NCI-H128 (cell line): Measurements from ENCODE around the gene ENO4.

Experiments used
- DNase-seq: peaks from one replicate; lab custom pipeline; 2025; ENCODE audit not compliant: unreplicated experiment; lab: John Stamatoyannopoulos, UW

ENO4 gene

DNA sequence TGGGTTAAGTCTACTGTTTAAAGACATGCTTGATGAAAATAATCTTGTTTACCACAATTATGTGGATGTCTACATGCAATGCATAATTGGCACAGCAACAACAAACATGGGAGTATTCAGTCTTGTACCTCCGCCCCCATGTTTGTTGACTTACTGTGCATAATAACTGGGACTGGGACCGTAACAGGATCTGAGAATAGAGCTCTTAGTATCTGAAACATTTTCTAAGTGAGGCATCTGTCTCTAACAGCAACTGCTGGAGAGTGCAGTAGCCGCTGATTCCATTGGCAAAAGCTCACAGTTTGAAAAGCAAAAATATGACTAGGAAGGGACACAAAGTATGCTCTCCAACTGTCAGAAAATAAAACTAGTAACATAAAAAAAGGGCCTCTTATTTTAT lies 61.6 kb downstream of the ENO4 start:
- no peak for DNase-seq

DNA sequence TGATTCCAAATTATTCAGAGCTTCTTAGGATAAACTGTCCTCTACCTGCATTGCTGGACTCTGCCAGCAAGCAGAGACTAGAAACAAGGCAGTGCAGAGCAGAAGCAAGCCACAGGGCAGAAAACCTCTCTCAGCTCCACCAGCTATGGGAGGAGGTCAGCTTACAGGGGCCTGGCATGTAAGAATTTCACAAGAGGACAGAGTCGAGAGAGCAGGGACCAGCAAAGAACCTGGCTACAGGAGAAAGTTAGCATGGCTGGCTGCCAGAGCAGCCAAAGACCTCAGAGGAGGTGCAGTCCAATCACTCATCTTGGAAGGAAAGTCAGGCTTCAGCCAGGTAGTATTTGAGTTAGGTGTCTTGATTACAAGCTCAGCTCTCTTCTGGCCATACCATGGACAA lies 62.9 kb downstream of the ENO4 start:
- DNase-seq: no peak

DNA sequence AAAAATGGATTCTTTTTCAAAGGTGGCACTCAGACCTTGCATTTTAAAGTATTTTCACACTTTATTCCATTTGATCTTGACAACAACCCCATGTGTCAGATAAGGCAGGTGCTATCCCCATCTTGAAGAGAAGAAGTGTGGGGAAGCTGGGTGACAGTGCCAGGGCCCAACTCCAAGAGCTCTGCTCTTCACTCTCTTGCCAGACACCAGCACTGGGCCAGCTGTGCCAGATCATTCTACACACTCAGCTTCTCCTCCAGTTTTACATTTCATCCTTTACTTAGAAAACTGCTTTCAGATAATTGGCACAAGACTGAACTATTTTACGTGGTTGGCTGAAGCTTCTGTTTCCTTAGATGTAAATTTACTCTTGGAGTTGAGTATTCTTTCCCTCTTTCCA lies 64.4 kb downstream of the ENO4 start:
- DNase-seq: no peak

DNA sequence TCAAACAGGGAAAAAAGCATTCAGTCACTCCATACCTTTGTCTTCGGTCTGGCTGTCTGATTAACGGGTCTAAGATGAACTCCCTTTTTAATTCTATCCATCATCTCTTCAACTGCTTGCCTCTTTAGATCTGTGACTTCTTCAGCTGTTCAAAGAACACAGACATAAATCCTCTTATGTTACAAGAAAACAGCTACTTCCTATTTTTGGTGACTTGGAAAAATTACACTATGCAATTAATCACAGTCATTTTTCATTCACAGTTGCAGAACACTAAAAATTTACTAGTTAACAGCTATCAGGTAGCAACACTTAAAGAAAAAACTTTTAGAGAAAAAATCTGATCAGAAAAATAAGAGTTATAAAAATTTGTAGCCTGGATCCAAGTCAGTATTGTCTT lies 66.0 kb downstream of the ENO4 start:
- no peak for DNase-seq

DNA sequence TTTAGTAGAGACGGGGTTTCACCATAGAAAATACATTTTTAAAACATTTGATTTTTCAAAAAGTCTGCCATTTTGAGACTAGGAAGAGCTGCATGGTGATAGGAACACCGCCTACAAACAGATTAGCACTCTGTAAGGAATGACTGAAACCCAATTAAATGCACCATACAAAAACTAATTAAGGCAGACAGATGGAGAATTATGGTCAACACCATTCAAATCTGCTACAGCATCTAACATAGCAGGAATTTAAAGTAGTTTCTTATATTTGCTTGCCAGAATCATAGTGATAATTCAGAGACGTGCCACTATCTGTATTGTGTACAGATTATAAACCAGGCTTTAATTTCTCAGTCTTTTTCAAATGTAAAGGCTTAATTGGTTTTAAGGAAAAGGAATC lies 68.2 kb downstream of the ENO4 start:
- no peak for DNase-seq

DNA sequence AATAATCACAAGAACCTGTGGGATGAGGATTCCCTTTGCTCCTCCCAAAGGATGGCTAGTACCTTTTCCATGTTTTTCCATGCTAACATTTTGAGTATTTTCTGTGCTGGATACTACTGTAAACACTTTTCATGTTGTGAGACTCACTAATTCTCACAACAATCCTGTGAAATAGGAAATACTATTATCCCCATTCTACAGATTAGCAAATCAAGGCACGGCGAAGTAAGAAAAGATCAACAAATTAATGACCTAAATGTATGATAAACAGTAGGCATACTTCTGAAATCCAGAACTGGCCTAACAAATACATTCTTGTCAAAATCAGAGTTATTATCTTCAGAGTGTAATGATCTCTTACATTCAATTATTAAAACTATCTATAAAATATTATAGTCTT lies 69.3 kb downstream of the ENO4 start:
- DNase-seq: no peak

DNA sequence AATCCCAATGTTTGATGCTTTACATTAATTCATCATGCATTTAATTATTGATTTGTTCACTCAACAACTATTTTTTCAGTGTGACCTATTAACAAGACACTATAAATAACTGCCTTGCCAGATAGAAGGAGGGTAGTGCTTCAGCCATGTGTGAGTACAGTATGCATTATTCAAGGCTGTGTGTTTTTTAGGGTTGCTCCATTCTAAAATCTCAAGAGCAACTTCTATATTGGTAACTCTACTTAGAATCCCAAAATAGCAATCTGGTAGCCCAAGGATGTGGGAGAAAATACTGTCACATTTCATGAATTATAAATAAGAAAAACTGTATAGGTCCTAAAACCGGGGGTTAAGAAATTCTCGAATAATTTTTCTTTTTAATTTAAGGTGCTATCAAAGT lies 69.9 kb downstream of the ENO4 start:
- DNase-seq: no peak

DNA sequence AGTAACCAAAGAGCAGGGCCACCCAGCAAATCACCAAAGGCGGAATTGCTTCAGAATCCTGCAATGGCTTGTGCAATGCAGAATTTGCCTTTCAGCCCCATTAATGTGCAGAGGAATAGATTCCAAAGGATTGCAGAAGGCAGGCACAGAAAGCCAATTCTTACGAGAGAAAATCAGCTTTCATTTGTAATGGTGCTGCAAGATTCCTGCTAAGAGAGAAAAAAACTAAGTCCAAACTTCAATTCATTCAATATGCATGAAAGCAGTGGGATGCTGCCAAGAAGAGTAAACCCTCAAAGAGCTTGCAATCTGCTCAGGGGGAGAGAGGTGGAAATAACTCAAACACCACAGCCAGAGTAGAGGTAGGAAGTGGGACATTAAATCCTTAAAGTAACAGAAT lies 70.4 kb downstream of the ENO4 start:
- DNase-seq: no peak

DNA sequence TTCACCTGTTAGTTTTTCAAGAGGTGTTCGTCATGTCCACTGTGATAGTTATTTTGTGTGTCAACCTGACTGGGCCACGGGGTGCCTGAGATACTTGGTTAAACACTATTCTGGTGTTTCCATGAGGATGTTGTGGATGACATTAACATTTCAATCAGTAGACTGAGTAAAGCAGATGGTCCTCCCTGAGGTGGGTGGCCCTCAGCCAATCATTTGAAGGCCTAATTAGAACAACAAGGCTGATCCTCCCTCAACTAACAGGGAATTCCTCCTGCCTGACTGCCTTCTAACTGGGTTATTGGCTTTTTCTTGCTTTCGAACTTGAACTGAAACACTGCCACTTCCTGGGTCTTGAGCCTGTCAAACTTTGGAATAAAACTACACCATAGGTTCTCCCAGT lies 75.8 kb downstream of the ENO4 start:
- no peak for DNase-seq

DNA sequence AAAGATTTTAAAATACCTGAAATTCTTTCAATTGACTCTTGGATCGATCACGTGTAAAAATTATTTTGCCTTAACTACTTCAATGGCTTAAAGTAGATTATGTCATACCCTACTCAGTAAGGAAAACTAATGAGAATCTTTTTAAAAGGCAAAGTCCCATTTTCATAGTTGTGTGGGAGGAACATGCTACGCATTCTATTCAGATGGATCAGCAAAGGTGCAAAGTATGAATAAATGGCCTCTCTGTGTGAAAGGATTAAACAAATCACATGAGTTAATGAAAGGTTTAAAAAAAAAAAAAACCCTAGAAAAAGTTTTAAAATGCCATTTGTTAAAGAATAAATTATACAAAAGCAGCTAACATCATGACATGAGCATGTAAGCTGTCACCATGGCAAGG lies 77.1 kb downstream of the ENO4 start:
- no peak for DNase-seq

DNA sequence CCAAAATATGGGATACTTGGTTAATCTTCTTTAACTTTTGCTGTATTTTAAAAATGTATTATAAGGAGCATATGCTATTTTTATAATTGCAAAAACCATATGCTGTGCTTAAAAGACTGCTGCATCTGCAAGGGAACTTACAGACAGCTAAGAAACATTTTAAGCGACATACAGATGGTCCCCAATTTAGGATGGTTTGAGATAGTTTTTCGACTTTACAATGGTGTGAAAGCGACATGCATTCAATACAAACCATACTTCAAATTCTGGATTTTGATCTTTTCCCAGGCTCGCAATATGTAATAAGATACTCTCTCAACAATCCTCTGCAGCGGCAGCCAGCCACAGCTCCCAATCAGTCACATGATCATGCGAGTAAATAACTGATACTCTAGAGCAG lies 82.5 kb downstream of the ENO4 start:
- DNase-seq: no peak
